ES-I3 (cell line): Measurements from ENCODE around the gene ZFP82.
A peak's percentile ranks its signal among the peaks of the same experiment; 100 is the strongest.

ENCODE experiments used
- H3K36me3 ChIP-seq: 2 replicates; pipeline ENCODE4 v1.6.1; 2013; ENCODE audit warnings: mild to moderate bottlenecking, low read length, control low read depth, moderate library complexity; ENCODE audit not compliant: insufficient read depth
- H3K4me1 ChIP-seq: 2 replicates; pipeline ENCODE4 v1.6.1; 2013; ENCODE audit warnings: mild to moderate bottlenecking, control low read depth, low read length; ENCODE audit not compliant: insufficient read depth
- H3K9ac ChIP-seq: 2 replicates; pipeline ENCODE4 v1.6.1; 2013; ENCODE audit warnings: low read depth, mild to moderate bottlenecking, low read length, moderate library complexity
- H3K9me3 ChIP-seq: 2 replicates; pipeline ENCODE4 v1.6.1; 2013; ENCODE audit warnings: mild to moderate bottlenecking, low read length, moderate library complexity; ENCODE audit not compliant: control insufficient read depth, insufficient read depth

The ZFP82 gene

DNA sequence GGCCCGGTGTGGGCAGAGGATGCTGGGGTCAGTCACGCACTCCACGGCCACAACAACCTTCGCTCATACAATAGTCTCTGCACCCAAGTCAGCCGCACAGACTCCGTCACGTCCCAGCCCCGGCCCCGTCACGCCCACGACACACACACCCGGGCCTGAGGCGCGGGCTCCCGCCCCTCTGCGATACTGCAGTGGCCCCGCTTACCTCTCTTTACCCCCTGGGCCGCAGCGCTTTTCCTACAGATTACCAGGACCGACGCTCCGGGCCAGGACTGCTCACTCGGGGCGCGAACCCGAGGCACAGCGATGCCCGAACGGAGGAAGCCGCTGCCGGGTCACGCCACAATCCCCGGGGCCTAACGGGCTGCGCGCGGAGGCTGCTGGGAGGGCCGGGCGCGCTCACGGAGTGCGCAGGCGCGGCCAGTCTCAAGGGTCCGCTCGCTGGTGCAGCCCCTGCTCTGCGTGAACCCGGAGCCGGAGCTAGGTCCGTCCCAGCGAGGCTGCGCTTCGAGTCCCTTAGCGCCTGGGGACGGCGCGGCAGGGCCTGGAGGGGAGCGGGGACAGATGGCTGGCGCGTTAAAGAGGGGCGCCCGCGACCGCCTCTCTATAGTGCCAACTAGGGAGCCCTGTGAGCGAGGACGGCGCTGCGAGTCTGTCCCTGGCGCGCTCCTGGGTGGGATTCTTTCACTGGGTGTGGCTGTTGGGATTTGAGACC lies at the start of gene ZFP82:
Gene ZFP82 (minus strand): TSS at position 358 of the 715 bp plus-strand sequence. CDS start 8,855 bp downstream, outside the sequence.
- no peaks in the 10 kb centered on the region for H3K9me3 ChIP-seq
- H3K9ac ChIP-seq = peak within 1 kb of the TSS; percentile 79
- no peaks in the 10 kb centered on the region for H3K36me3 ChIP-seq
- H3K4me1 ChIP-seq = no peaks in the 10 kb centered on the region

DNA sequence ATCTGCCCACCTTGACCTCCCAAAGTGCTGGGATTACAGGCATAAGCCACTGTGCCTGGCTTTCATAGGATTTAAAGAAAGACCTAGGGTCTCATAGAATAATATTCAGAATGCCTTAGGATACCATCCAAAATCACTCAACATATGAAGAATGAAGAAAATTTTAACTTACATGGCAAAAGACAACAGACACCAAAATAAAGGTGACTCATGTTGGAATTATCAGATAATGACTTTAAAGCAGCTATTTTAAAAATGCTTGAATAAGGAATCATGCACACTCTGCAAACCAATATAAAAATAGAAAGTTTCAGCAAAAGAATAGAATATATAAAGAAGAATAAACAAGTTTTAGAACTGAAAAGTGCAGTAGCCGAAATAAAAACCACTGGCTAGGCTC lies 41.6 kb upstream of the ZFP82 start:
- H3K9me3 ChIP-seq = no peaks in the 10 kb centered on the region
- no peak overlapping the region for H3K9ac ChIP-seq
- H3K36me3 ChIP-seq = no peaks in the 10 kb centered on the region
- H3K4me1 ChIP-seq = no peaks in the 10 kb centered on the region

DNA sequence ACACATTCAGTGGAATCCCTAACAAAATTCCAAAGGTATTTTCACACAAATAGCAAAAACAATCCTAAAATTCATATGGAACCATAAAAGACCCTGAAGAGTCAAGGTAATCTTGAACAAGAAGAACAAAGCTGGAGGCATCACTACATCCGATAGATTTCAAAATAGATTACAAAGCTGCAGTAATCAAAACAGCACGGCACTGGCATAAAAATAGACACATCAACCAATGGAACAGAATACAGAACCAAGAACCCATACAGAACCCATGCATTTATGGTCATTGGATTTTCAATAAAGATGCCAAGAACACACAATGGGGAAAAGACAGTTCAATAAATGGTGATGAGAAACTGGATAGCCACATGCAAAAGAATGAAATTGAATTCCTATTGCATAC lies 38.4 kb upstream of the ZFP82 start:
- Histone ChIP-seq H3K9ac (no peak overlapping the region), H3K4me1 (no peaks in the 10 kb centered on the region), H3K9me3 (no peaks in the 10 kb centered on the region), H3K36me3 (no peaks in the 10 kb centered on the region)

DNA sequence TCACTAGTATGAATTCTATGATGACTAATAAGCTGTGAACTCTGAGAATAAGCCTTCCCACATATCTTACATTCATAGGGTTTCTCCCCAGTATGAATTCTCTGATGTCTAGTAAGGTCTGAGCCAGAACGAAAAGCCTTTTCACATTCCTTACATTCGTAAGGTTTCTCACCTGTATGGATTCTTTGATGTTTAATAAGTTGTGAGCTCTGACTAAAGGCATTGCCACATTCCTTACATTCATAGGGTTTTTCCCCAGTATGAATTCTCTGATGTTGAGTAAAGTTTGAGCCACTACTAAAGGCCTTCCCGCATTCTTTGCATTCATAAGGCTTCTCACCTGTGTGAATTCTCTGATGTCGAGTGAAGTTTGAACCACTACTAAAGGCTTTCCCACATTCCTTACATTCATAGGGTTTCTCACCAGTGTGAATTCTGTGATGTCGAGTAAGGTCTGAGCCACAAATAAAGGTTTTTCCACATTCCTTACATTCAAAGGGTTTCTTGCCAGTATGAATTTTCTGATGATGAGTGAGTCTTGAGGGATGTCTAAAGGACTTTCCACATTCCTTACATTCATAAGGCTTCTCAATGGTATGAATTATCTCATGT lies 30.7 kb upstream of the ZFP82 start:
- Histone ChIP-seq H3K9me3 (peaks cover 28% of the 10 kb centered on the region), H3K9ac (no peak overlapping the region), H3K36me3 (peaks cover 14% of the 10 kb centered on the region), H3K4me1 (no peaks in the 10 kb centered on the region)

DNA sequence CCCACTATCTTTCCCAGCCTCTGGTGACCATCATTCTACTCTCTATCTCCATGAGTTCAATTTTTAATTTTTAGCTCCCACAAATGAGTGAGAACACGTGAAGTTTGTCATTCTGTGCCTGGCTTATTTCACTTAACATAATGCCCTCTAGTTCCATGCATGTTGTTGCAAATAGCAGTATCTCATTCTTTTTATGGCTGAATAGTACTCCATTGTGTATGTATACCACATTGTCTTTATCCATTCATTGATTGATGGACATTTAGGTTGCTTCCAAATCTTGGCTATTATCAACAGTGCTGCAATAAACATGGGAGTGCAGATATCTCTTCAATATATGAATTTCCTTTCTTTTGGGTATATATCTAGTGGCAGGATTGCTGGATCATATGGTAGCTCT lies 22.9 kb upstream of the ZFP82 start:
- H3K9me3 ChIP-seq = no peaks in the 10 kb centered on the region; the same call in 1 of the 2 replicates
- H3K9ac ChIP-seq = no peak overlapping the region
- no peaks in the 10 kb centered on the region for H3K36me3 ChIP-seq
- H3K4me1 ChIP-seq = no peaks in the 10 kb centered on the region

DNA sequence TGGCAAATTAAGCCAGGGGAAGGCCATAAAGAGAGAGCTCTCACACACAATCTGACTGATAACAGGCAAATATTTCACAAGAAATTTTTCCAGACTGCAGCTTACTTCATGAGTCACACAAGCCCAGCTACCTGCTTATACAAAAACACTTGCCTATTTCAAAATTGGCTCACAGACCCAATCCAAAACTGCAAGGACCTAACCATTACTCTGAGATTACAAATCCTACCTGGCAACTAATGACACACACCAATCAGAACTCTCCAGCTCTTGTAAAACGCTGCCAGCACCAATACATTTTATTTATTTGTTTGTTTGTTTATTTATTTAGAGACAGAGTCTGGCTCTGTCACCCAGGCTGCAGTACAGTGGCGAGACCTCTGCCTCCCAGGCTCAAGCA lies 18.1 kb upstream of the ZFP82 start:
- H3K9me3 ChIP-seq = no peaks in the 10 kb centered on the region
- H3K36me3 ChIP-seq = no peaks in the 10 kb centered on the region
- no peak overlapping the region for H3K9ac ChIP-seq

DNA sequence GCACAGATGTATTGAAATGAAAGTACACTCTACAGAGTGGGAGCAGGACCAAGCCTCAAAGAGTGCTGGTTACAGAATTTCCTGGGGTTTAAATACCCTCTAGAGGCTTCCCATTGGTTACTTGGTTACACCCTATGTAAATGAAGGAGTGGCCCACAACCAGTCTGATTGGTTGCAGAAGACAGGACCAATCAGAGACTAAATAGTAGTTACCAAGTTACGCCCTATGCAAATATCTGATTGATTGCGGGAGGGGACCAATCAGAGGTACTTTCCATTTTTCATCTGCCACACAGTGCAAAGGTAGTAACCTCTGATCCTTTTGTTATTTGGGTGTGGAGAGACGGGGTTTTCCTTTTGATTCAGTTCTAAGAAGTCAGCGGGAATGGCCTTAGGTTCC lies 5.5 kb upstream of the ZFP82 start:
- no peaks in the 10 kb centered on the region for H3K36me3 ChIP-seq
- no peaks in the 10 kb centered on the region; the same call in 1 of the 2 replicates for H3K9me3 ChIP-seq
- H3K9ac ChIP-seq = no peak overlapping the region
- no peaks in the 10 kb centered on the region for H3K4me1 ChIP-seq

More for the DNA sequence above, 18.1 kb upstream of the ZFP82 start:
- no peaks in the 10 kb centered on the region for H3K4me1 ChIP-seq

DNA sequence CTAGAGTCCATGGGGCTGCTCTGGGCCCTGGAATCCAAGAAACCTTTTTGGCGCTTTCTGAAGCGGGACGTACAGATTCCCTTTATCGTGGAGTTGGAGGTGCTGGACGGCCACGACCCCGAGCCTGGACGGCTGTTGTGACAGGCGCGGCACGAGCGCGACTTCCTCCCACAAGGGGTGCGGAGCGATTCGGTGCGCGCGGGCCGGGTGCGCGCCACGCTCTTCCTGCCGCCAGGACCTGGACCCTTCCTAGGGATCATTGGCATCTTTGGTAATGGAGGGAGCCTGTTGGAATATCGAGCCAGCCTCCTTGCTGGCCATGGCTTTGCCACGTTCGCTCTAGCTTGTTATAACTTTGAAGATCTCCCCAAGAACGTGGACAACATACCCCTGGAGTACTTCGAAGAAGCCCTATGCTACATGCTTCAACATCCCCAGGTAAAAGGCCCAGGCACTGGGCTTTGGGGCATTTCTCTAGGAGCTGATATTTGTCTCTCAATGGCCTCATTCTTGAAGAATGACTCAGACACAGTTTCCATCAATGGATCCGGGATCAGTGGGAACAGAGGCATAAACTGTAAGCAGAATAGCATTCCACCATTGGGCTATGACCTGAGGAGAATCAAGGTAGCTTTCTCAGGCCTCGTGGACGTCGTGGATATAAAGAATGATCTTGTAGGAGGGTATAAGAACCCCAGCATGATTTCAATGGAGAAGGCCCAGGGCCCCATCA lies 3.5 kb upstream of the ZFP82 start:
- Histone ChIP-seq H3K4me1 (no peaks in the 10 kb centered on the region), H3K9me3 (no peaks in the 10 kb centered on the region; the same call in 1 of the 2 replicates), H3K9ac (peak overlapping the region; percentile 40; the same call in 1 of the 2 replicates), H3K36me3 (no peaks in the 10 kb centered on the region)

DNA sequence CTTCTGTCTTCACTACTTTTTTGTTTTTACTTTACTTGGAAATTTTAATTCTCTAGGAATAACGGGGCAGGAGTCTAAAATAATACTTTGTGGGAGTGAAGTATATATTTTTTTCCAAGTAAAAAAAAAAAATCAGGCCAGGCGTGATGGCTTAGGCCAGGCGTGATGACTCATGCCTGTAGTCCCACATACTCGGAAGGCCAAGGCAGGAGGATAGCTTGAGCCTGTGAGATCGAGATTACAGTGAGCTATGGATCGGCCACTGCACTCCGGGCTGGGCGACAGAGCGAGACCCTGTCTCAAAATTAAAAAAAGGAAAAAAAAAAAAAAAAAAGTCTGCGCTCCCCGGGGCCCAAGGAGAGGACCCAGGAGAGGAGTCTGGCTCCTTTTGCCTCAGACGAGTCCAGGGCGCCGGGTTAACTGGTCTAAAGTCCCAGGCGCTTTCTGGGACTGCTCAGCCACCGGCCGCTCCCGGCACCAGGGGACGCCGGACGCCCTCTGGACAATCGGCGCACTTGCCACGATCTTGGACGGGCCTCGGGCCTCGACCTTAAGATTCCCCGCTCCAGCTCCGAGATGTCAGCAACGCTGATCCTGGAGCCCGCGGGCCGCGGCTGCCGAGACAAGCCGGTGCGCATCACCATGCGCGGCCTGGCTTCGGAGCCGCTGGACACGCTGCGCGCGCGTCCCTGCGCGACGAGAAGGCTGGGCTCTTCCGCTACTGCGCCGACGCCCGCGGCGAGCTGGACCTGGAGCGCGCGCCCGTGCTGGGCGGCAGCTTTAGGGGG lies 2.7 kb upstream of the ZFP82 start:
- Histone ChIP-seq H3K36me3 (no peaks in the 10 kb centered on the region), H3K4me1 (no peaks in the 10 kb centered on the region), H3K9me3 (no peaks in the 10 kb centered on the region; the same call in 1 of the 2 replicates), H3K9ac (peak overlapping the region; percentile 40; the same call in 1 of the 2 replicates)

DNA sequence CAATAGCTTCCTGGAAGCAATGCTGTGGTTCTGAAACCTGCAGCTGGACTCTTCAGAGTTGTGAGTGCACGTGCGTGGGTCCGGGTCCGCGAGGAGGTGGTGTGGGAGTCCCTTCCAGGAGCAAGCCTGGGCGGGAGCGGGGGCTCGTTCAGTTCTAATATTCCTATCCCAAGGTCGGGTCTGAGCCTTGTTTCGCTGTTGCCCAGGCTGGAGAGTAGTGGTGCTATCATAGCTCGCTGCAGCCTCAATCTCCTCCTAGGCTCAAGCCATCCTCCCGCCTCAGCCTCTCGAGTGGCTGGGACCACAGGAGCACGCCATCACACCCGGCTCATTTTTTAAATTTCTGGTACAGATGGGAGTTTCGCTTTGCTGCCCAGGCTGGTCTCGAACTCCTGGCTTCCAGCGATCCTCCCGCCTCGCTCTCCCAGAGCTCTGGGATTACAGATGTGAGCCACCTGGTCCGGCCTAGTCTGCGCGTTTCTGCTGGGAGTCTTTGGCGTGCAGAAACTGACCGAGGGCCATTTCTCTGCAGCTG lies 625 bp downstream of the ZFP82 start:
- Histone ChIP-seq H3K9me3 (no peaks in the 10 kb centered on the region), H3K4me1 (no peaks in the 10 kb centered on the region), H3K36me3 (no peaks in the 10 kb centered on the region), H3K9ac (peak overlapping the region; percentile 79)

DNA sequence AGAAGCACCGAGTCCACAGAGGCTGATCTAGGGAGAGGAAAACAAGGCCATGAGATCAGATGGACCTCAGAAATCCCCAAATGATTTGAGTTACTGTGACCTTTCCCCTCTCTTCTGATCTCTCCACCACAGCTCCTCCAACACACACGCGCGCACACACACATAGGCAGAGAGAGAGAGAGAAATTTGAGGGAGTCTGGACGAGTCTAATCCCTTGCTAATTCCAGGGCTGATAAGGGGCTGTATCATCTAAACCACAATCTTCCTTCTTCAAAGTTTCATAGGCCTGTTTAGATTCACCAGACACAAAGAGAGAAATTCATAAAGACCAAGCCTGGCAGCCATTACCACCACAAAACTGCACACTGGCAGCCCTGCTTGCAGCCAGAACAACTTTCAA lies 8.6 kb downstream of the ZFP82 start:
- Histone ChIP-seq H3K9me3 (no peaks in the 10 kb centered on the region), H3K9ac (no peak overlapping the region), H3K36me3 (peaks cover 13% of the 10 kb centered on the region)

DNA sequence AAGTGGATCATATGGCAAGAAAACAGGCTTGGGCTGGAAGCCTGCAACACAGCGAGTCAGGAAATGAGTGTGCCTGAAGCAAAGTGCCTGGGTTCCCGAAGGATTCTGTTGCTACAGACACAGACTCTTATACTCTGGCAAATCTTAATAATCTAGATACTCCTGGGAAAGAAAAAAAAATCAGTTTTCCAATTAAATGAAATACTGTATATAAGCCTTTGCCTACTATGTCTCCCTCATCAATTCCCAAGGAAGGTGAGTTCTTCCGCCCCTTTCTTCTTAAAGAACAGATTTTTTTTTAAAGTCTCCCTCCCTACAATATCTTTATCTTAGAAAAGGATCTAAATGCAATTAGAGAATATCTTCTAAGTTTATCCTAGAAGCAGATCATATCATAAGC lies 10.3 kb downstream of the ZFP82 start:
- peaks cover 13% of the 10 kb centered on the region for H3K36me3 ChIP-seq
- no peaks in the 10 kb centered on the region for H3K9me3 ChIP-seq
- no peak overlapping the region for H3K9ac ChIP-seq
- H3K4me1 ChIP-seq = no peaks in the 10 kb centered on the region

More for the DNA sequence above, 8.6 kb downstream of the ZFP82 start:
- H3K4me1 ChIP-seq = no peaks in the 10 kb centered on the region

DNA sequence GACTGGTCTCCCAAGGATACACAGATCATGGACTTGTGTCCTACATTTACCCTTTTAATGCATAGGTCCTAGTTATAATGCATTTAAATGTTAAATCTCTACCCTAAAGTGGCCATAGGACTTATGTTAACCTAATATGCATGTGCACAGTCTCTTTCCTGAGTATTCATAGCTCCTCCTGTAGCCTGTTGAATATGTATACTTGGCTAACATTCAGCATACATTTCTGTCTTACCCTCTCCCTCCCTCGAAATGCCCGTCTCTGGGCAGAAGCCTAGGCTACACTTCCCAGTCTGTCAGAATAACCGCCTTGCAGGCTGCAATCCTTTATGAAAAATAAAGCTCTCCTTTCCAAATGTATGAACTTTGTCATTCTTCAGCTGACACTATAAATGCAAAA lies 13.9 kb downstream of the ZFP82 start:
- Histone ChIP-seq H3K9ac (no peak overlapping the region), H3K9me3 (peaks cover 4% of the 10 kb centered on the region; the same call in 1 of the 2 replicates), H3K4me1 (no peaks in the 10 kb centered on the region), H3K36me3 (peaks cover 22% of the 10 kb centered on the region; the same call in 1 of the 2 replicates)

DNA sequence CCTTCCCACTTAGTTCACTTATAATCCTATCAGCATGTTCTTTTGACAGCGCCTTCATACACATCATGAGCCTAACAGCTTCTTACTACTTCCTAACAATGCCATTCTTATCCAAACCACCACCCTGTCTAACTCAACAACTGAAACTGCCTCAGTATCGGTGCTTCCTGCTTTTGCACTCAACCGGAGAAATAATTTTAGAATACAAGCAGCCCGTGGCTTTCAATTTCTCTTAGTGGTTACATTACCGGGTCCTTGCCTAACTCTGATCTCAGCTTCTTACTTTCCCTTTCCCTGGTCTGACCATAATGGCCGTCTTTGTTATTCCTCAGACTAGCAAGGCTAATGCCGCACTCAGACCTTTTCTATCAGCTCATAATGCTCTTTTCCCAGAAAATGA lies 17.0 kb downstream of the ZFP82 start:
- no peaks in the 10 kb centered on the region for H3K4me1 ChIP-seq
- H3K36me3 ChIP-seq = peaks cover 18% of the 10 kb centered on the region; the same call in 1 of the 2 replicates
- H3K9ac ChIP-seq = no peak overlapping the region
- H3K9me3 ChIP-seq = peaks cover 4% of the 10 kb centered on the region; the same call in 1 of the 2 replicates
